HG03066 (cell line): ENCODE measurements around the gene IER5.

Source experiments
- ATAC-seq: cut with Tn5 transposase; IDR thresholded peaks from one replicate; pipeline ENCODE4 v1.9.1; 2021; ENCODE audit warnings: low read depth; ENCODE audit not compliant: unreplicated experiment

IER5 gene

GRCh38 chr1:181131255-181131941 lies 42.9 kb downstream of the IER5 start:
- peak; percentile 29 for ATAC-seq

GRCh38 chr1:181133441-181133951 lies 45.0 kb downstream of the IER5 start:
- no peak for ATAC-seq

- no peak for ATAC-seq
Observed at GRCh38 chr1:181133969-181134418, 45.5 kb downstream of the IER5 start.

GRCh38 chr1:181134543-181135436 lies 46.3 kb downstream of the IER5 start:
- no peak for ATAC-seq

- no peak for ATAC-seq
Observed at GRCh38 chr1:181135437-181135731, 46.9 kb downstream of the IER5 start.

GRCh38 chr1:181135815-181136737 lies 47.6 kb downstream of the IER5 start:
- no peak for ATAC-seq

GRCh38 chr1:181136738-181137122 lies 48.2 kb downstream of the IER5 start:
- ATAC-seq: no peak

- no peak for ATAC-seq
Observed at GRCh38 chr1:181137217-181137743, 48.8 kb downstream of the IER5 start.

GRCh38 chr1:181139631-181140061 lies 51.1 kb downstream of the IER5 start:
- ATAC-seq: no peak

- ATAC-seq: no peak
Observed at GRCh38 chr1:181140398-181140797, 51.9 kb downstream of the IER5 start.

- no peak for ATAC-seq
Observed at GRCh38 chr1:181140891-181141290, 52.4 kb downstream of the IER5 start.

GRCh38 chr1:181141431-181141910 lies 53.0 kb downstream of the IER5 start:
- no peak for ATAC-seq
